Hematopoietic multipotent progenitor cell treated with erythropoietin and hydrocortisone succinate and interleukin-3 and kit ligand, for 6 days (in vitro differentiated cells): Measurements from ENCODE around the gene EIF4E1B.
A peak's percentile ranks its signal among the peaks of the same experiment; 100 is the strongest.

Source experiments
- DNase-seq: peaks from one replicate; pipeline ENCODE4 v3.0.0-alpha.2; 2015

The EIF4E1B gene

GRCh38 chr5:176667637-176668036 is 37.2 kb downstream of the EIF4E1B start:
- no peak for DNase-seq

GRCh38 chr5:176670449-176670848 is 40.0 kb downstream of the EIF4E1B start:
- DNase-seq = no peak

GRCh38 chr5:176671399-176671798 is 40.9 kb downstream of the EIF4E1B start:
- DNase-seq = no peak

- no peak for DNase-seq
These were observed 41.6 kb downstream of the EIF4E1B start for GRCh38 chr5:176671890-176672747.

GRCh38 chr5:176673651-176674583 is 43.4 kb downstream of the EIF4E1B start:
- DNase-seq = no peak

- DNase-seq = no peak
These were observed 44.3 kb downstream of the EIF4E1B start for GRCh38 chr5:176674799-176675198.

GRCh38 chr5:176675676-176676360 is 45.3 kb downstream of the EIF4E1B start:
- peak; percentile 25 for DNase-seq

- DNase-seq = no peak
These were observed 45.9 kb downstream of the EIF4E1B start for GRCh38 chr5:176676361-176676824.

- DNase-seq = no peak
These were observed 46.9 kb downstream of the EIF4E1B start for GRCh38 chr5:176677209-176677939.

GRCh38 chr5:176678584-176678983 is 48.1 kb downstream of the EIF4E1B start:
- no peak for DNase-seq

GRCh38 chr5:176679365-176680225 is 49.1 kb downstream of the EIF4E1B start:
- no peak for DNase-seq

GRCh38 chr5:176680226-176680563 is 49.7 kb downstream of the EIF4E1B start:
- DNase-seq = no peak

- DNase-seq = no peak
These were observed 51.6 kb downstream of the EIF4E1B start for GRCh38 chr5:176682016-176682531.

- DNase-seq = no peak
These were observed 54.5 kb downstream of the EIF4E1B start for GRCh38 chr5:176685010-176685409.

- no peak for DNase-seq
These were observed 56.8 kb downstream of the EIF4E1B start for GRCh38 chr5:176687247-176687646.

- DNase-seq = no peak
These were observed 57.4 kb downstream of the EIF4E1B start for GRCh38 chr5:176687881-176688280.

GRCh38 chr5:176690911-176691310 is 60.4 kb downstream of the EIF4E1B start:
- DNase-seq = no peak

- no peak for DNase-seq
These were observed 61.0 kb downstream of the EIF4E1B start for GRCh38 chr5:176691524-176691923.

GRCh38 chr5:176692326-176692725 is 61.9 kb downstream of the EIF4E1B start:
- no peak for DNase-seq

- DNase-seq = no peak
These were observed 62.5 kb downstream of the EIF4E1B start for GRCh38 chr5:176692839-176693476.

- no peak for DNase-seq
These were observed 63.0 kb downstream of the EIF4E1B start for GRCh38 chr5:176693477-176693851.
